IMR-90 (cell line): ENCODE results near the gene SRPK2. TPM values are rescaled to one million over a fixed set of nuclear protein-coding genes. Genes with fewer than 3 reads are reported as not detected.

Source experiments
- ATAC-seq: fragments of 200-7000 bp; cut with Tn5 transposase; 2 replicates; pipeline ENCODE4 v1.9.1; 2020; ENCODE audit warnings: low read depth, mild to moderate bottlenecking, moderate library complexity
- BruUV-seq: library from RNA; stranded (reverse); fragments of 400-500 nt; replicated peaks from 2 replicates; lab custom pipeline; 2021; lab: Mats Ljungman, UMichigan
- CTCF ChIA-PET: fragments of 300-600 bp; formaldehyde crosslinking; extraction: SDS; loops from one replicate; lab custom pipeline; 2021; ENCODE audit warnings: antibody characterized with exemption; lab: Yijun Ruan, JAX
- POLR2A ChIA-PET: fragments of 300-600 bp; sonication (Branson Sonifier 250); formaldehyde crosslinking; loops from one replicate; lab custom pipeline; 2022; ENCODE audit warnings: antibody characterized with exemption; ENCODE audit not compliant: unreplicated experiment; lab: Charles Lee
- DNase-seq: peaks from one replicate; pipeline ENCODE4 v3.0.0; 2013
- H2AFZ ChIP-seq: replicated peaks from 2 replicates; pipeline ENCODE3; 2013; ENCODE audit warnings: low read length, mild to moderate bottlenecking; ENCODE audit not compliant: poor library complexity
- H2AK5ac ChIP-seq: 2 replicates; pipeline ENCODE4 v1.6.1; 2013; ENCODE audit warnings: low read depth, low read length, inconsistent platforms
- H2AK9ac ChIP-seq: replicated peaks from 2 replicates; pipeline ENCODE3; 2013; ENCODE audit warnings: mild to moderate bottlenecking, low read depth, low read length, moderate library complexity; ENCODE audit not compliant: poor library complexity
- H2BK120ac ChIP-seq: 2 replicates; pipeline ENCODE4 v1.6.1; 2013; ENCODE audit warnings: low read depth, low read length, inconsistent platforms
- H2BK15ac ChIP-seq: 3 replicates; pipeline ENCODE4 v1.6.1; 2013; ENCODE audit warnings: low read depth, low read length, inconsistent platforms
- H2BK20ac ChIP-seq: 2 replicates; pipeline ENCODE4 v1.6.1; 2013; ENCODE audit warnings: low read depth, mild to moderate bottlenecking, inconsistent platforms, low read length, moderate library complexity
- H2BK5ac ChIP-seq: 2 replicates; pipeline ENCODE4 v1.6.1; 2013; ENCODE audit warnings: mild to moderate bottlenecking, low read depth, low read length, inconsistent platforms; ENCODE audit not compliant: poor library complexity, severe bottlenecking
- H3K14ac ChIP-seq: replicated peaks from 2 replicates; pipeline ENCODE4 v1.6.1; 2013; ENCODE audit warnings: low read depth, low read length, inconsistent platforms
- H3K18ac ChIP-seq: 2 replicates; pipeline ENCODE4 v1.6.1; 2013; ENCODE audit warnings: low read depth, low read length, control low read depth
- H3K23ac ChIP-seq: 2 replicates; pipeline ENCODE4 v1.6.1; 2013; ENCODE audit warnings: low read depth, low read length, inconsistent platforms
- H3K27ac ChIP-seq: 2 replicates; pipeline ENCODE4 v1.5.1; 2013; ENCODE audit warnings: mild to moderate bottlenecking, control low read depth, low read length; ENCODE audit not compliant: insufficient read depth
- H3K27me3 ChIP-seq: 2 replicates; pipeline ENCODE4 v1.6.1; 2013; ENCODE audit warnings: low read length; ENCODE audit not compliant: control insufficient read depth, insufficient read depth
- H3K36me3 ChIP-seq: 2 replicates; pipeline ENCODE4 v1.6.1; 2013; ENCODE audit warnings: low read length, mixed read lengths; ENCODE audit not compliant: control insufficient read depth, insufficient read depth
- H3K4ac ChIP-seq: 2 replicates; pipeline ENCODE4 v1.6.1; 2013; ENCODE audit warnings: low read depth, low read length, inconsistent platforms
- H3K4me1 ChIP-seq: 2 replicates; pipeline ENCODE4 v1.6.1; 2013; ENCODE audit warnings: low read length, mixed read lengths; ENCODE audit not compliant: control insufficient read depth, insufficient read depth
- H3K4me2 ChIP-seq: 2 replicates; pipeline ENCODE4 v1.6.1; 2013; ENCODE audit warnings: low read depth, mild to moderate bottlenecking, control low read depth, low read length, moderate library complexity
- H3K4me3 ChIP-seq: 2 replicates; pipeline ENCODE4 v1.5.1; 2013; ENCODE audit warnings: low read depth, mild to moderate bottlenecking, control low read depth, low read length, moderate library complexity; ENCODE audit not compliant: insufficient read depth
- H3K56ac ChIP-seq: 2 replicates; pipeline ENCODE4 v1.6.1; 2013; ENCODE audit warnings: low read length, inconsistent platforms; ENCODE audit not compliant: insufficient read depth; ENCODE audit errors: extremely low read depth
- H3K79me1 ChIP-seq, 2 experiments: 2 replicates each; pipeline ENCODE4 v1.6.1; 2013; ENCODE audit warnings: low read length in 2 of 2, inconsistent platforms in 1 of 2, low read depth in 1 of 2
- H3K9ac ChIP-seq: 2 replicates; pipeline ENCODE4 v1.6.1; 2013; ENCODE audit warnings: low read depth, low read length, control low read depth
- H3K9me1 ChIP-seq: 2 replicates; pipeline ENCODE4 v1.6.1; 2013; ENCODE audit warnings: low read length, inconsistent platforms; ENCODE audit not compliant: insufficient read depth
- H3K9me3 ChIP-seq: 2 replicates; pipeline ENCODE4 v1.6.1; 2013; ENCODE audit warnings: low read length; ENCODE audit not compliant: control insufficient read depth, insufficient read depth
- H4K20me1 ChIP-seq: 2 replicates; pipeline ENCODE4 v1.6.1; 2013; ENCODE audit warnings: low read length, inconsistent platforms; ENCODE audit not compliant: insufficient read depth
- H4K5ac ChIP-seq: 2 replicates; pipeline ENCODE4 v1.6.1; 2013; ENCODE audit warnings: mild to moderate bottlenecking, low read depth, low read length, control low read depth
- H4K8ac ChIP-seq, 2 experiments: 2 replicates each; pipeline ENCODE4 v1.6.1; 2013; ENCODE audit warnings: low read depth in 2 of 2, low read length in 2 of 2, control low read depth in 1 of 2, inconsistent platforms in 1 of 2
- H4K91ac ChIP-seq: 2 replicates; pipeline ENCODE4 v1.6.1; 2013; ENCODE audit warnings: low read depth, low read length, inconsistent platforms; ENCODE audit not compliant: insufficient read depth
- ELK1 ChIP-seq: fragments of 150-350 bp; IDR thresholded peaks from 2 replicates; pipeline ENCODE4 v1.6.1; 2016; ENCODE audit warnings: low read depth, mild to moderate bottlenecking, low read length, moderate library complexity, borderline replicate concordance
- FOS ChIP-seq: fragments of 150-350 bp; IDR thresholded peaks from 2 replicates; pipeline ENCODE4 v1.6.1; 2016; ENCODE audit warnings: low read depth, low read length
- WGBS, 2 experiments: methylation state at CpG; one replicate each; pipeline versions ENCODE4 v1.1.5 to v1.1.7; 2013; ENCODE audit warnings: missing lambda C conversion rate in 2 of 2; ENCODE audit not compliant: insufficient read length in 1 of 2; ENCODE audit errors: extremely low coverage in 2 of 2; 5-methylcytosine and 5-hydroxymethylcytosine counted together
- dilution Hi-C: fragments of 300-500 bp; cut with HindIII; formaldehyde crosslinking; loops from one replicate; pipeline ENCODE4 v1.14.3; 2018; ENCODE audit warnings: low sequenced_read_pairs; ENCODE audit not compliant: unreplicated experiment
- in situ Hi-C: fragments of 300-500 bp; cut with MboI; formaldehyde crosslinking; loops from 3 replicates; pipeline ENCODE4 v1.14.3; 2019; ENCODE audit warnings: low sequenced_read_pairs, inconsistent platforms, mixed read lengths
- intact Hi-C: fragments of 100-400 bp; cut with micrococcal nuclease; formaldehyde crosslinking; loops from 2 replicates; pipeline ENCODE4 v1.10.0; 2022
- polyA plus RNA-seq, 3 experiments: library from polyadenylated mRNA; depleted of rRNA; stranded (reverse); fragments of >200 nt; gene quantifications; 2 replicates each; pipeline ENCODE4 v1.2.3, GENCODE V29; 2012; ENCODE audit warnings: low replicate concordance in 1 of 3
- total RNA-seq: library from RNA; depleted of rRNA; stranded (reverse); fragments of >200 nt; gene quantifications from 2 replicates; pipeline ENCODE4 v1.2.3, GENCODE V29; 2012

The SRPK2 gene
- total and polyA plus RNA-seq, 2 of the 4 experiments (the other 2 are of a cell fraction), result 13.2 to 33.0 TPM

- in situ Hi-C loops (no loop called here), dilution Hi-C loops (no loop called here), intact Hi-C loops (no loop called here)
- ATAC-seq, result no peak
- no CpG with 5 or more reads among the region's 1 CpG for WGBS, 2 experiments
- peak overlapping the region; percentile 18; the same call in 1 of the 2 replicates for H2AK5ac ChIP-seq
- no peak overlapping the region for H2BK5ac ChIP-seq
- H3K4ac ChIP-seq, result no peak overlapping the region
- no peaks in the 10 kb centered on the region for H3K27me3 ChIP-seq
- H3K9me1 ChIP-seq, result peaks cover 19% of the 10 kb centered on the region
- H4K91ac ChIP-seq, result no peak overlapping the region
- peak; percentile 24 for DNase-seq
- no peak overlapping the region for H2AFZ ChIP-seq
- H2BK120ac ChIP-seq, result no peak overlapping the region
- H3K4me2 ChIP-seq, result no peak overlapping the region
- H3K18ac ChIP-seq, result no peak overlapping the region
- no peak overlapping the region for H3K27ac ChIP-seq
- H4K20me1 ChIP-seq, result peaks cover 62% of the 10 kb centered on the region
- H4K5ac ChIP-seq, result no peak overlapping the region
- no peak overlapping the region for H3K9ac ChIP-seq
- POLR2A ChIA-PET, result no interaction called here
- CTCF ChIA-PET, result interaction anchor here (0.5 kb wide), 1 partner anchor 201 kb away, joined by 5 read pairs; no protein-coding TSS in a partner anchor
- no peak overlapping the region for H2AK9ac ChIP-seq
- no peak overlapping the region for H3K4me3 ChIP-seq
- 0 out of 2 replicates have a peak overlapping the region, but pooled peaks have one; percentile 33 for H3K14ac ChIP-seq
- H3K56ac ChIP-seq, result no peak overlapping the region
- peak overlapping the region; percentile 52; the same call in 1 of the 2 replicates for H3K23ac ChIP-seq
- H3K79me1 ChIP-seq, result peaks cover 29 to 64% of the 10 kb centered on the region in 2 experiments
- no peak overlapping the region for H2BK20ac ChIP-seq
- H4K8ac ChIP-seq, result no peak overlapping the region
- 0 out of 2 replicates have a peak, but pooled peaks have one; percentile 2 for TF ChIP-seq FOS
- TF ChIP-seq ELK1, result no peak
- H3K36me3 ChIP-seq, result 0 out of 2 replicates have a peak, but pooled peaks cover 1% of the 10 kb centered on the region
- no peaks in the 10 kb centered on the region for H3K9me3 ChIP-seq
- H2BK15ac ChIP-seq, result no peak overlapping the region
- no TSS peak for BruUV-seq
- peaks cover 9% of the 10 kb centered on the region for H3K4me1 ChIP-seq
These were observed 189.3 kb downstream of the SRPK2 start for GRCh38 chr7:105199386-105199785.
